ENCODE results near the gene HRK. TPM values are rescaled to one million over a fixed set of nuclear protein-coding genes. Genes with fewer than 3 reads are reported as not detected.
A peak's percentile ranks its signal among the peaks of the same experiment; 100 is the strongest.

HRK gene
- total and polyA plus RNA-seq, 2 of the 4 experiments (the other 2 are of a cell fraction), result not detected

DNA sequence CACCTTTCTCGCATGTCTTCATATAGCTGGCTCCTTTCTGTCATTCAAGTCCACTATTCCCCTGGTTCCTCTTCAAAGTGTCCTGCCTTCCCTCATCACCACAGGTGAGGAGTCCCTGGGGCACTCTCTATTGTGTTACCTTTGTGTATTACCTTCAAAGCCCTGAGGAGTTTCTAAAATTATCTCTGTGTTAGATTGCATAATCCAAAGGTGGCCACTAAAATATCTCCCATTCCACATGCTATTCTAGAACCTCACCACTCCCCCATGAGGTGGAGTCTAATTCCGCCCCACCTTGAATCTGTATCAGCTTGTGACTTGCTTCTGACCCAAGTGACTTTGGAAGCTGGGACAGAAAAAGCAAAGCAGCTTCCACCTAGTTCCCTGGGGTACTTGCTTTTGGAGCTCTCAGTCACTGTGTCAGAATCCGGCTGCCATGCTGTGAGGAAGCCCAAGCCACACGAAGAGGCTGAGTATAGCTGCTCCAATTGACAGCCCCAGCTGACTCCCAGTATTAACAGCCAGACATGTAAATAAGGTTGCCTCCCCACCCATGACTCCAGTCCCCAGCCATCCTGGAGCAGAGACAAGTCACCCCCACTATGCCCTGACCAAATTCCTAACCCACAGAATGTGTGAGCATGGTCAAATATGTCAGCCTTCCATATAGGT, 6.8 kb downstream of the HRK start:
- Histone ChIP-seq H3K79me1 (ENCODE audit: low read depth in 1 of 2, low read length in 2 of 2) (no peaks in the 10 kb centered on the region), H3K9me3 (ENCODE audit: control insufficient read depth, insufficient read depth, low read length) (peaks cover 5% of the 10 kb centered on the region), H3K4me3 (ENCODE audit: insufficient read depth, low read depth, low read length) (no peak overlapping the region), H4K20me1 (ENCODE audit: insufficient read depth, low read length) (no peaks in the 10 kb centered on the region), H2AK9ac (replicated peaks; ENCODE audit: low read depth, low read length, poor library complexity) (no peak overlapping the region), H2AK5ac (ENCODE audit: low read depth, low read length) (no peak overlapping the region), H4K91ac (ENCODE audit: insufficient read depth, low read depth, low read length) (no peak overlapping the region), H2AFZ (replicated peaks; ENCODE audit: low read length, poor library complexity) (no peak overlapping the region), H3K27me3 (ENCODE audit: control insufficient read depth, insufficient read depth, low read length) (peaks cover 44% of the 10 kb centered on the region), H3K36me3 (ENCODE audit: control insufficient read depth, insufficient read depth, low read length) (no peaks in the 10 kb centered on the region), H2BK5ac (ENCODE audit: low read depth, low read length, poor library complexity, severe bottlenecking) (no peak overlapping the region), H3K4me2 (ENCODE audit: low read depth, low read length) (no peak overlapping the region), H3K9me1 (ENCODE audit: insufficient read depth, low read length) (no peaks in the 10 kb centered on the region), H3K18ac (ENCODE audit: low read depth, low read length) (no peak overlapping the region), H3K14ac (replicated peaks; ENCODE audit: low read depth, low read length) (no peak overlapping the region), H3K56ac (ENCODE audit: extremely low read depth, insufficient read depth, low read length) (no peak overlapping the region), H4K5ac (ENCODE audit: low read depth, low read length) (no peak overlapping the region), H3K27ac (ENCODE audit: insufficient read depth, low read length) (no peak overlapping the region), H3K9ac (ENCODE audit: low read depth, low read length) (no peak overlapping the region), H2BK20ac (ENCODE audit: low read depth, low read length) (no peak overlapping the region), H2BK15ac (ENCODE audit: low read depth, low read length) (no peak overlapping the region), H3K23ac (ENCODE audit: low read depth, low read length) (no peak overlapping the region), H4K8ac (ENCODE audit: low read depth in 2 of 2, low read length in 2 of 2) (no peak overlapping the region), H3K4ac (ENCODE audit: low read depth, low read length) (no peak overlapping the region), H2BK120ac (ENCODE audit: low read depth, low read length) (no peak overlapping the region), H3K4me1 (ENCODE audit: control insufficient read depth, insufficient read depth, low read length) (no peaks in the 10 kb centered on the region)
- intact Hi-C loops (cut with micrococcal nuclease), result no loop called here
- WGBS, 2 experiments (ENCODE audit: extremely low coverage in 2 of 2, insufficient read length in 1 of 2), result 71% methylated on average over 1 of the region's 4 CpGs; no CpG with 5 or more reads in 1 of the 2 experiments
- POLR2A ChIA-PET (ENCODE audit: unreplicated experiment), result no interaction called here
- in situ Hi-C loops (cut with MboI; ENCODE audit: low sequenced_read_pairs), result no loop called here
- no TSS peak for BruUV-seq (replicated peaks)
- ATAC-seq (ENCODE audit: low read depth), result no peak
- no peak for DNase-seq
- CTCF ChIA-PET, result no interaction called here
- TF ChIP-seq CEBPB (IDR thresholded peaks at IDR 0.05; ENCODE audit: low read depth, low read length) (0 out of 2 replicates have a peak, but pooled peaks have one; percentile 1), NFE2L2 (IDR thresholded peaks at IDR 0.05; ENCODE audit: low read depth, low read length) (no peak)
- dilution Hi-C loops (cut with HindIII; ENCODE audit: low sequenced_read_pairs, unreplicated experiment), result no loop called here

All from IMR-90 (cell line).